NCI-H2171 (cell line): ENCODE data around the gene TMEM233.
"Not testable (repeated sequence)": the region's sequence is repeated elsewhere in the genome, so short reads cannot be mapped to it uniquely, and the experiment has no call there.

Source experiments
- DNase-seq: peaks from one replicate; lab custom pipeline; 2025; lab: John Stamatoyannopoulos, UW

Gene TMEM233

GRCh38 chr12:119609358-119609757 is 15.8 kb downstream of the TMEM233 start:
- no peak for DNase-seq

GRCh38 chr12:119613319-119613936 is 19.9 kb downstream of the TMEM233 start:
- DNase-seq = no peak

GRCh38 chr12:119614705-119615104 is 21.1 kb downstream of the TMEM233 start:
- no peak for DNase-seq

- DNase-seq = no peak
Measured at GRCh38 chr12:119615518-119616475, 22.2 kb downstream of the TMEM233 start.

- DNase-seq = not testable (repeated sequence)
Measured at GRCh38 chr12:119618328-119618896, 24.8 kb downstream of the TMEM233 start.

GRCh38 chr12:119620490-119620889 is 26.9 kb downstream of the TMEM233 start:
- DNase-seq = no peak

GRCh38 chr12:119621878-119622277 is 28.3 kb downstream of the TMEM233 start:
- no peak for DNase-seq

- DNase-seq = no peak
Measured at GRCh38 chr12:119624966-119625365, 31.4 kb downstream of the TMEM233 start.

GRCh38 chr12:119627019-119627643 is 33.6 kb downstream of the TMEM233 start:
- DNase-seq = no peak

- DNase-seq = no peak
Measured at GRCh38 chr12:119627686-119628085, 34.1 kb downstream of the TMEM233 start.

GRCh38 chr12:119630223-119630780 is 36.7 kb downstream of the TMEM233 start:
- DNase-seq = no peak

- DNase-seq = no peak
Measured at GRCh38 chr12:119630962-119631550, 37.5 kb downstream of the TMEM233 start.

- DNase-seq = no peak
Measured at GRCh38 chr12:119631930-119632678, 38.5 kb downstream of the TMEM233 start.

GRCh38 chr12:119634743-119635142 is 41.2 kb downstream of the TMEM233 start:
- DNase-seq = no peak

- no peak for DNase-seq
Measured at GRCh38 chr12:119642986-119643385, 49.4 kb downstream of the TMEM233 start.

GRCh38 chr12:119644930-119645329 is 51.4 kb downstream of the TMEM233 start:
- DNase-seq = no peak

- DNase-seq = no peak
Measured at GRCh38 chr12:119645535-119646059, 52.0 kb downstream of the TMEM233 start.

- no peak for DNase-seq
Measured at GRCh38 chr12:119649202-119649808, 55.7 kb downstream of the TMEM233 start.

GRCh38 chr12:119652665-119653064 is 59.1 kb downstream of the TMEM233 start:
- no peak for DNase-seq

- DNase-seq = not testable (repeated sequence)
Measured at GRCh38 chr12:119657001-119657400, 63.4 kb downstream of the TMEM233 start.
